PC-3 (cell line): ENCODE data around the gene PARM1. TPM values are rescaled to one million over a fixed set of nuclear protein-coding genes. Genes with fewer than 3 reads are reported as not detected.

Experiments used
- ATAC-seq: fragments of 200-7000 bp; cut with Tn5 transposase; 2 replicates; pipeline ENCODE4 v1.9.1; 2020; ENCODE audit warnings: mild to moderate bottlenecking, moderate library complexity
- BruUV-seq: library from RNA; stranded (reverse); fragments of 400-500 nt; replicated peaks from 2 replicates; lab custom pipeline; 2021; lab: Mats Ljungman, UMichigan
- CTCF ChIA-PET: fragments of 300-600 bp; sonication (Branson Sonifier 250); formaldehyde crosslinking; loops from one replicate; lab custom pipeline; 2022; ENCODE audit warnings: antibody characterized with exemption; lab: Charles Lee
- POLR2A ChIA-PET: fragments of 300-600 bp; sonication (Branson Sonifier 250); formaldehyde crosslinking; loops from one replicate; lab custom pipeline; 2022; ENCODE audit warnings: antibody characterized with exemption; ENCODE audit not compliant: unreplicated experiment; lab: Charles Lee
- DNase-seq: peaks from one replicate; pipeline ENCODE4 v3.0.0-alpha.2; 2015
- H2AFZ ChIP-seq: fragments of 300-600 bp; sonication (generic); 2 replicates; pipeline ENCODE4 v1.6.0; 2016; ENCODE audit warnings: antibody characterized with exemption, low read length
- H3F3A ChIP-seq: fragments of 300-600 bp; sonication (generic); one replicate; pipeline ENCODE4 v1.6.0; 2017; ENCODE audit warnings: antibody characterized with exemption, low read length, control low read depth, mild to moderate bottlenecking; ENCODE audit not compliant: unreplicated experiment
- H3K27ac ChIP-seq: fragments of 300-600 bp; sonication (generic); 2 replicates; pipeline ENCODE4 v1.5.1; 2016; ENCODE audit warnings: mild to moderate bottlenecking, low read length
- H3K27me3 ChIP-seq: fragments of 300-600 bp; sonication (generic); 2 replicates; pipeline ENCODE4 v1.6.1; 2016; ENCODE audit warnings: low read length, mixed read lengths
- H3K36me3 ChIP-seq: fragments of 300-600 bp; sonication (generic); 2 replicates; pipeline ENCODE4 v1.6.1; 2016; ENCODE audit warnings: low read depth, mixed run types, low read length, mixed read lengths
- H3K4me1 ChIP-seq: fragments of 300-600 bp; sonication (generic); 2 replicates; pipeline ENCODE4 v1.5.1; 2016; ENCODE audit warnings: low read length; ENCODE audit not compliant: insufficient read depth
- H3K4me2 ChIP-seq: fragments of 300-600 bp; sonication (generic); 2 replicates; pipeline ENCODE4 v1.6.0; 2016; ENCODE audit warnings: low read length
- H3K4me3 ChIP-seq: fragments of 300-600 bp; sonication (generic); 2 replicates; pipeline ENCODE4 v1.5.1; 2016; ENCODE audit warnings: mild to moderate bottlenecking, low read length, mixed read lengths
- H3K79me2 ChIP-seq: fragments of 300-600 bp; sonication (generic); 2 replicates; pipeline ENCODE4 v1.6.1; 2017; ENCODE audit warnings: low read length, mixed read lengths
- H3K9ac ChIP-seq: fragments of 300-600 bp; sonication (generic); 2 replicates; pipeline ENCODE4 v1.6.0; 2016; ENCODE audit warnings: mild to moderate bottlenecking, low read length
- H3K9me2 ChIP-seq: fragments of 300-600 bp; sonication (generic); replicated peaks from 2 replicates; pipeline ENCODE4 v1.6.1; 2016; ENCODE audit warnings: mixed run types, low read length, mixed read lengths
- H3K9me3 ChIP-seq: fragments of 300-600 bp; sonication (generic); 2 replicates; pipeline ENCODE4 v1.6.1; 2016; ENCODE audit warnings: low read length, mixed read lengths
- H4K20me1 ChIP-seq: fragments of 300-600 bp; sonication (generic); 2 replicates; pipeline ENCODE4 v1.6.1; 2016; ENCODE audit warnings: low read length, mixed read lengths
- CTCF ChIP-seq: fragments of 300-600 bp; sonication (generic); conservative IDR thresholded peaks from 2 replicates; pipeline ENCODE4 v1.5.1; 2017; ENCODE audit warnings: antibody characterized with exemption, low read depth, mild to moderate bottlenecking, low read length
- EZH2 ChIP-seq: fragments of 300-600 bp; sonication (generic); IDR thresholded peaks from one replicate; pipeline ENCODE4 v1.6.1; 2017; ENCODE audit warnings: antibody characterized with exemption, mild to moderate bottlenecking, low read length; ENCODE audit not compliant: unreplicated experiment
- EZH2phosphoT487 ChIP-seq: fragments of 300-600 bp; sonication (generic); IDR thresholded peaks from 2 replicates; pipeline ENCODE4 v1.6.1; 2018; ENCODE audit warnings: mild to moderate bottlenecking, antibody characterized with exemption, low read length, borderline replicate concordance
- intact Hi-C: fragments of 100-400 bp; cut with micrococcal nuclease; formaldehyde crosslinking; loops from 2 replicates; pipeline ENCODE4 v1.9.0; 2023
- total RNA-seq: library from RNA; depleted of rRNA; stranded (reverse); fragments of >200 nt; gene quantifications from 2 replicates; pipeline ENCODE4 v1.2.3, GENCODE V29; 2014

The PARM1 gene
- total RNA-seq, 1 experiment from 2014 or later, result 2.9 TPM

- intact Hi-C loops, result no loop called here
- no peaks in the 10 kb centered on the region for H3K9me2 ChIP-seq
- H3K4me1 ChIP-seq, result 0 out of 2 replicates have a peak, but pooled peaks cover 5% of the 10 kb centered on the region
- no peak overlapping the region for H3K4me3 ChIP-seq
- TF ChIP-seq CTCF (no peak), EZH2phosphoT487 (no peak), EZH2 (no peak)
- H3K4me2 ChIP-seq, result no peak overlapping the region
- H3K9ac ChIP-seq, result no peak overlapping the region
- no peak overlapping the region for H2AFZ ChIP-seq
- no peaks in the 10 kb centered on the region for H3F3A ChIP-seq
- DNase-seq (no peak), ATAC-seq (no peak)
- H3K36me3 ChIP-seq, result no peaks in the 10 kb centered on the region
- H3K9me3 ChIP-seq, result no peaks in the 10 kb centered on the region
- ChIA-PET CTCF (no interaction called here), POLR2A (no interaction called here)
- no peaks in the 10 kb centered on the region for H3K79me2 ChIP-seq
- H3K27ac ChIP-seq, result no peak overlapping the region
- no peaks in the 10 kb centered on the region for H3K27me3 ChIP-seq
- no peaks in the 10 kb centered on the region for H4K20me1 ChIP-seq
- BruUV-seq, result no TSS peak
Observed at GRCh38 chr4:75046226-75046625, 113.3 kb downstream of the PARM1 start.

- Histone ChIP-seq H3K9me3 (no peaks in the 10 kb centered on the region), H4K20me1 (no peaks in the 10 kb centered on the region), H3K27ac (no peak overlapping the region), H3K27me3 (no peaks in the 10 kb centered on the region), H3K9me2 (no peaks in the 10 kb centered on the region), H3K36me3 (no peaks in the 10 kb centered on the region), H3K4me2 (no peak overlapping the region), H3K4me1 (0 out of 2 replicates have a peak, but pooled peaks cover 5% of the 10 kb centered on the region), H3K4me3 (no peak overlapping the region), H3F3A (no peaks in the 10 kb centered on the region), H2AFZ (no peak overlapping the region), H3K9ac (no peak overlapping the region), H3K79me2 (no peaks in the 10 kb centered on the region)
- CTCF ChIA-PET, result no interaction called here
- no TSS peak for BruUV-seq
- DNase-seq (no peak), ATAC-seq (no peak)
- POLR2A ChIA-PET, result no interaction called here
- TF ChIP-seq CTCF, result no peak
- no peak for TF ChIP-seq EZH2phosphoT487
- TF ChIP-seq EZH2, result no peak
- intact Hi-C loops, result no loop called here
Observed at GRCh38 chr4:75046641-75047040, 113.7 kb downstream of the PARM1 start.

- H4K20me1 ChIP-seq, result no peaks in the 10 kb centered on the region
- no peaks in the 10 kb centered on the region for H3K36me3 ChIP-seq
- DNase-seq (peak; percentile 5), ATAC-seq (no peak)
- H3K9me2 ChIP-seq, result no peaks in the 10 kb centered on the region
- no peak overlapping the region for H3K4me3 ChIP-seq
- no peaks in the 10 kb centered on the region for H3F3A ChIP-seq
- no peaks in the 10 kb centered on the region for H3K27me3 ChIP-seq
- no TSS peak for BruUV-seq
- no peaks in the 10 kb centered on the region for H3K4me1 ChIP-seq
- intact Hi-C loops, result no loop called here
- no peak overlapping the region for H2AFZ ChIP-seq
- TF ChIP-seq EZH2, result no peak
- no peak for TF ChIP-seq EZH2phosphoT487
- TF ChIP-seq CTCF, result peak; percentile 57; the same call in 1 of the 2 replicates
- no peak overlapping the region for H3K9ac ChIP-seq
- no peaks in the 10 kb centered on the region for H3K79me2 ChIP-seq
- no peak overlapping the region for H3K4me2 ChIP-seq
- H3K27ac ChIP-seq, result no peak overlapping the region
- no peaks in the 10 kb centered on the region for H3K9me3 ChIP-seq
- POLR2A ChIA-PET, result no interaction called here
- CTCF ChIA-PET, result no interaction called here
Observed at GRCh38 chr4:75048208-75048879, 115.4 kb downstream of the PARM1 start.
